Gastroesophageal sphincter (tissue), 4 donors: Measurements from ENCODE around the gene AKAP12. TPM values are rescaled to one million over a fixed set of nuclear protein-coding genes. Genes with fewer than 3 reads are reported as not detected.

Experiments used
- ATAC-seq: fragments of 150-250 bp; one replicate; pipeline ENCODE4 v1.9.1; 2016; ENCODE audit warnings: mild to moderate bottlenecking, moderate library complexity
- H3K27ac ChIP-seq, 4 donors: fragments of 200-600 bp; sonication (generic) in 3 of 4; 1 replicate in 3 of 4; 2 replicates in 1 of 4; pipeline ENCODE4 v1.5.1; 2016 to 2019
- H3K27me3 ChIP-seq: fragments of 200-600 bp; sonication (generic); one replicate; pipeline ENCODE4 v1.5.1; 2019
- H3K36me3 ChIP-seq, 2 donors: fragments of 200-600 bp; sonication (generic); one replicate each; pipeline ENCODE4 v1.5.1; 2019; ENCODE audit warnings: control low read depth in 1 of 2
- H3K4me1 ChIP-seq, 3 donors: fragments of 200-600 bp; sonication (generic); 1 replicate in 2 of 3; 2 replicates in 1 of 3; pipeline ENCODE4 v1.5.1; 2016 to 2019; ENCODE audit warnings: control low read depth in 2 of 3
- H3K4me3 ChIP-seq, 2 donors: fragments of 200-600 bp; sonication (generic); one replicate each; pipeline ENCODE4 v1.5.1; 2019; ENCODE audit warnings: mild to moderate bottlenecking in 1 of 2, moderate library complexity in 1 of 2
- H3K9me3 ChIP-seq, 3 donors: fragments of 200-600 bp; sonication (generic); one replicate each; pipeline ENCODE4 v1.5.1; 2017 to 2019; ENCODE audit warnings: control low read depth in 2 of 3
- CTCF ChIP-seq, 4 experiments: fragments of 200-600 bp in 2 of 4; fragments of 450-650 bp in 2 of 4; sonication (generic) in 1 of 4; IDR thresholded peaks; one replicate each; pipeline ENCODE4 v1.5.1; 2017 to 2019; ENCODE audit warnings: antibody characterized with exemption in 4 of 4, mild to moderate bottlenecking in 2 of 4, moderate library complexity in 2 of 4
- EP300 ChIP-seq: sonication (generic); formaldehyde crosslinking; IDR thresholded peaks from one replicate; pipeline ENCODE4 v1.6.1; 2017; ENCODE audit warnings: antibody characterized with exemption, mild to moderate bottlenecking
- POLR2A ChIP-seq, 2 donors: fragments of 450-650 bp; IDR thresholded peaks; one replicate each; pipeline ENCODE4 v1.6.1; 2017; ENCODE audit warnings: antibody characterized with exemption in 2 of 2, mild to moderate bottlenecking in 2 of 2, moderate library complexity in 1 of 2
- POLR2AphosphoS5 ChIP-seq: sonication (generic); formaldehyde crosslinking; IDR thresholded peaks from one replicate; pipeline ENCODE4 v1.6.1; 2017; ENCODE audit warnings: antibody characterized with exemption
- WGBS, 2 donors: methylation state at CpG; one replicate each; pipeline ENCODE4 v1.1.5; 2018; ENCODE audit warnings: low coverage in 1 of 2; 5-methylcytosine and 5-hydroxymethylcytosine counted together
- total RNA-seq, 4 donors: library from RNA; depleted of rRNA; stranded (reverse); fragments of >200 nt; gene quantifications; one replicate each; pipeline ENCODE4 v1.1.0, GENCODE V29; 2016

The AKAP12 gene
- total RNA-seq, 4 donors from 2014 or later: 150 to 245 (median 185) TPM

- H3K27ac ChIP-seq: no peak overlapping the region
- no peaks in the 10 kb centered on the region for H3K9me3 ChIP-seq
- H3K4me3 ChIP-seq: no peak overlapping the region
- no peak for ATAC-seq
- no peaks in the 10 kb centered on the region for H3K27me3 ChIP-seq
- WGBS, 2 donors: 44% methylated on average over 1 of the region's 1 CpG; no CpG with 5 or more reads in 1 of the 2 donors
- no peaks in the 10 kb centered on the region for H3K36me3 ChIP-seq
- TF ChIP-seq CTCF (IDR thresholded peaks at IDR 0.05) (no peak), POLR2A (IDR thresholded peaks at IDR 0.05) (no peak), EP300 (no peak), POLR2AphosphoS5 (no peak)
- H3K4me1 ChIP-seq: peaks cover 0 to 5% (median 0%) of the 10 kb centered on the region in 3 donors
These were observed 39.8 kb upstream of the AKAP12 start for GRCh38 chr6:151199991-151200390.

- Histone ChIP-seq H3K27ac (no peak overlapping the region), H3K4me1 (peaks cover 0 to 8% (median 0%) of the 10 kb centered on the region in 3 donors), H3K4me3 (no peak overlapping the region), H3K9me3 (peaks cover 0 to 4% (median 0%) of the 10 kb centered on the region in 3 donors), H3K27me3 (no peaks in the 10 kb centered on the region), H3K36me3 (no peaks in the 10 kb centered on the region)
- 88 to 94% methylated on average over 3 to 4 of the region's 4 CpGs for WGBS, 2 donors
- ATAC-seq: no peak
- no peak for TF ChIP-seq POLR2AphosphoS5
- TF ChIP-seq POLR2A (IDR thresholded peaks at IDR 0.05): no peak
- TF ChIP-seq EP300: no peak
- TF ChIP-seq CTCF (IDR thresholded peaks at IDR 0.05): no peak
These were observed 33.8 kb upstream of the AKAP12 start for GRCh38 chr6:151205721-151206600.

- Histone ChIP-seq H3K27ac (no peak overlapping the region), H3K36me3 (no peaks in the 10 kb centered on the region), H3K4me1 (peaks cover 0 to 8% (median 0%) of the 10 kb centered on the region in 3 donors), H3K4me3 (no peak overlapping the region), H3K9me3 (peaks cover 0 to 8% (median 0%) of the 10 kb centered on the region in 3 donors), H3K27me3 (no peaks in the 10 kb centered on the region)
- 85 to 100% methylated on average over 1 to 2 of the region's 2 CpGs for WGBS, 2 donors
- ATAC-seq: no peak
- TF ChIP-seq POLR2A (IDR thresholded peaks at IDR 0.05): no peak
- no peak for TF ChIP-seq CTCF (IDR thresholded peaks at IDR 0.05)
- no peak for TF ChIP-seq POLR2AphosphoS5
- no peak for TF ChIP-seq EP300
These were observed 32.1 kb upstream of the AKAP12 start for GRCh38 chr6:151207674-151208073.

GRCh38 chr6:151209071-151209831 lies 30.5 kb upstream of the AKAP12 start:
- WGBS, 2 donors: 12 to 15% methylated on average over 11 of the region's 11 CpGs
- Histone ChIP-seq H3K36me3 (no peaks in the 10 kb centered on the region), H3K4me3 (no peak overlapping the region), H3K27me3 (no peaks in the 10 kb centered on the region), H3K4me1 (peaks cover 0 to 8% (median 0%) of the 10 kb centered on the region in 3 donors), H3K9me3 (peaks cover 0 to 8% (median 0%) of the 10 kb centered on the region in 3 donors), H3K27ac (no peak overlapping the region)
- ATAC-seq: no peak
- TF ChIP-seq CTCF (IDR thresholded peaks at IDR 0.05) (no peak), POLR2A (IDR thresholded peaks at IDR 0.05) (no peak), EP300 (no peak), POLR2AphosphoS5 (no peak)
